ENCODE data around the gene POU5F2. TPM values are rescaled to one million over a fixed set of nuclear protein-coding genes. Genes with fewer than 3 reads are reported as not detected.

Gene POU5F2
- total RNA-seq (1 to 10 TPM in 1 of 2 donors, under 1 TPM in 1; 0.61 to 2.2 TPM), polyA plus RNA-seq (under 1 TPM in 1 of 2 donors, not detected in 1; 0.38 TPM)

DNA sequence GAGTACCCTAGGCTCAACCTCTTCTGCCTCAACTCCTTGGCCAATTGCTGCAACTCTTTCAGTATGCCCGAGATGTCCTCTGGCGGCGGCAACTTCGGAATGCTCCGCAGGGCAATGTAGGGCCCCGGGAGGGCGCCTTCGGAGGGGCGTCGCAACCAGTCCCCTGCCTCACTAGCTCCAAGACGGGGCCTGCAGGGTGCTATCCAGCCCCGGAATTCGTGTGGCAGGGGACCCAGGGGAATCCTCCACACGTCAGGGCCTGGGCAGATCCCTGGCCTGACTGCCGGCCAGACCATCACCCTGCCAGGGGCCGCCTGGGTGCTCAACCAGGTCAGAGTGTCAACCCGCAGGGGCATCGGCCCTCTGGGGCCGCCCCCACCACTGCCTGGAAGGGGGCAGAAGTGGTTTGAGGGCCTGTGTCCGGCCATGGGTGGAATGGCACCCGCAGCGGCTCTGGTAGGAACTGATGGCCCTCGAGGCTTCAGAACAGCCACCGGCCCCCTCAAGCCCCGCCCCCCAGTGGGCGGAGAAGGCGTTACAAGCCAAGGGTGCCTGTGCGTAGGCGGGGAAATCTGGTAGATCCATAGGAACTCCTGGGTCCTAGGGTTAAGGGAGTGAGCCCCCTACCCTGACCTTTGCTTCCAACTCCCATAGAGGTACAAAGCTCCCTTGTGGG, at the start of gene POU5F2:
Gene POU5F2 (minus strand): TSS at position 465 of the 676 bp plus-strand sequence. CDS start 37 bp downstream, at position 428.
- H3K36me3 ChIP-seq (ENCODE audit: control insufficient read depth in 4 of 4, insufficient read depth in 3 of 4, low read depth in 1 of 4, low read length in 3 of 4), result peaks cover 0 to 2% (median 0%) of the 10 kb centered on the region in 4 donors
- no peak within 1 kb of the TSS for H3K9ac ChIP-seq (ENCODE audit: low read depth in 1 of 2, low read length in 2 of 2)
- 97% methylated on average over 29 of the region's 29 CpGs for WGBS
- H3K27ac ChIP-seq (ENCODE audit: low read depth in 1 of 2, low read length in 2 of 2), result no peak within 1 kb of the TSS
- no peak within 1 kb of the TSS for H3K4me3 ChIP-seq (ENCODE audit: low read depth in 1 of 3, low read length in 3 of 3)
- no peak for DNase-seq (ENCODE audit: low spot score)
- H3K4me1 ChIP-seq (ENCODE audit: control insufficient read depth in 4 of 4, insufficient read depth in 4 of 4, low read length in 3 of 4), result no peaks in the 10 kb centered on the region
- TF ChIP-seq TAF1 (conservative IDR thresholded peaks at IDR 0.05) (no peak), YY1 (IDR thresholded peaks at IDR 0.05) (no peak), RAD21 (IDR thresholded peaks at IDR 0.05) (no peak), GABPA (IDR thresholded peaks at IDR 0.05 in 1 of 2, conservative IDR thresholded peaks at IDR 0.05 in 1 of 2) (no peak)
- TF ChIP-seq, protein P1, sequence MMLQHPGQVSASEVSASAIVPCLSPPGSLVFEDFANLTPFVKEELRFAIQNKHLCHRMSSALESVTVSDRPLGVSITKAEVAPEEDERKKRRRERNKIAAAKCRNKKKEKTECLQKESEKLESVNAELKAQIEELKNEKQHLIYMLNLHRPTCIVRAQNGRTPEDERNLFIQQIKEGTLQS (IDR thresholded peaks at IDR 0.05), result no peak
- H3K9me3 ChIP-seq (ENCODE audit: control insufficient read depth in 4 of 4, low read length in 3 of 4), result no peaks in the 10 kb centered on the region
- no peaks in the 10 kb centered on the region for H3K27me3 ChIP-seq (ENCODE audit: control insufficient read depth in 4 of 4, insufficient read depth in 4 of 4, low read length in 3 of 4)

GRCh38 chr5:93790401-93790800, 49.0 kb upstream of the POU5F2 start:
- no peaks in the 10 kb centered on the region for H3K27me3 ChIP-seq (ENCODE audit: control insufficient read depth in 4 of 4, insufficient read depth in 4 of 4, low read length in 3 of 4)
- 97% methylated on average over 3 of the region's 3 CpGs for WGBS
- DNase-seq (ENCODE audit: low spot score), result no peak

DNA sequence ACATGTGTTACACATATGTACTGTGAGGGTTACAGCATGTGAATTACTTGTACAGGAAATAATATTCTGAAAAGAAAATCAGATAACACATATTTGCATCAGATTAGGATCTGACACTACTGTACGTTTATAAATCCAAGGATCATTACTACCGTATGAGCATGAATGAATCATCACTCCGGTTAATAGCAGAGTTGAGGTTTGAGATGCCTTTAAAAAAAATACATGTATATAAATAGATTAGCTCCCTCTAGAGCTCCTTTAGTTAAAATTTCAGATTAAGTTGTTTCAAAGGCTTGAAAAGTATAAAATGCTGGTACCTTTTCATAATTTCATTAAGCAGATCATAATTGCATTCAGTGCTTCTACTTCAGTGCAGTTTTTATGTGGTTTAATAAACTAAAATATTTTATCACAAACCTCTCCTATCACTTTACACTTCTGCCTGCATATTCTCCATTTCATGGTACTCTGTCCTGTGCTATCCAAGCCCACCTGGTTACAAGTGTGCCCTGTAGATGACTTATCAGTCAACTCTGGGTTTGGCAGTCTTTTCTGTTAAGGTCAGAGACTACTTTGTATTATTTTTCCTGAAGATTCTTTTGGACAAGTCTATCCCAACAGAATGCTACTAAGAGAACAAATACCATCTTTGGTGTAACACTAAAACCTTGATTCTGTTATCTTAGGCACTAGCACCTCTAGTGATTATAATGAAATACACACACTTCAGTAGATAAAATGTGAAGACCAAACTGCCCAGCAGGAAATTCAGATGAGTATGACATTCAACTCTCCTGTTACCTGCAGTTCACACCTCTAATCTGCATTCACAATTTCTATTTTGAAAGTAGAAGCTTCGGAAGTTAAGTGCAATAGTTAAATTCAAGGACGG, 48.0 kb upstream of the POU5F2 start:
- Histone ChIP-seq H3K36me3 (ENCODE audit: control insufficient read depth in 4 of 4, insufficient read depth in 3 of 4, low read depth in 1 of 4, low read length in 3 of 4) (no peaks in the 10 kb centered on the region), H3K27me3 (ENCODE audit: control insufficient read depth in 4 of 4, insufficient read depth in 4 of 4, low read length in 3 of 4) (no peaks in the 10 kb centered on the region), H3K9me3 (ENCODE audit: control insufficient read depth in 4 of 4, low read length in 3 of 4) (no peaks in the 10 kb centered on the region), H3K4me1 (ENCODE audit: control insufficient read depth in 4 of 4, insufficient read depth in 4 of 4, low read length in 3 of 4) (no peaks in the 10 kb centered on the region), H3K9ac (ENCODE audit: low read depth in 1 of 2, low read length in 2 of 2) (no peak overlapping the region), H3K4me3 (ENCODE audit: low read depth in 1 of 3, low read length in 3 of 3) (no peak overlapping the region), H3K27ac (ENCODE audit: low read depth in 1 of 2, low read length in 2 of 2) (no peak overlapping the region)
- DNase-seq (ENCODE audit: low spot score), result no peak
- TF ChIP-seq SP1 (IDR thresholded peaks at IDR 0.05) (no peak), MAX (IDR thresholded peaks at IDR 0.05) (no peak), HNF4A (conservative IDR thresholded peaks at IDR 0.05) (no peak), JUND (IDR thresholded peaks at IDR 0.05) (no peak), RXRA (IDR thresholded peaks at IDR 0.05) (no peak), FOXA2 (IDR thresholded peaks at IDR 0.05) (no peak), RAD21 (IDR thresholded peaks at IDR 0.05) (no peak), FOXA1 (IDR thresholded peaks at IDR 0.05) (no peak), YY1 (IDR thresholded peaks at IDR 0.05) (no peak), REST (IDR thresholded peaks at IDR 0.05) (no peak), EGR1 (IDR thresholded peaks at IDR 0.05; ENCODE audit: low read depth in 2 of 2) (no peak), CTCF (IDR thresholded peaks at IDR 0.05; ENCODE audit: low read depth, low read length, missing input control) (no peak), HNF4G (IDR thresholded peaks at IDR 0.05) (no peak), TAF1 (conservative IDR thresholded peaks at IDR 0.05) (no peak), GABPA (IDR thresholded peaks at IDR 0.05 in 1 of 2, conservative IDR thresholded peaks at IDR 0.05 in 1 of 2) (no peak), NR2F2 (IDR thresholded peaks at IDR 0.05) (no peak)
- TF ChIP-seq, protein P1 (IDR thresholded peaks at IDR 0.05), result no peak
- WGBS, result 81% methylated on average over 5 of the region's 5 CpGs

More at GRCh38 chr5:93790401-93790800, 49.0 kb upstream of the POU5F2 start:
- no peak overlapping the region for H3K4me3 ChIP-seq (ENCODE audit: low read depth in 1 of 3, low read length in 3 of 3)
- no peak overlapping the region for H3K9ac ChIP-seq (ENCODE audit: low read depth in 1 of 2, low read length in 2 of 2)
- no peaks in the 10 kb centered on the region for H3K9me3 ChIP-seq (ENCODE audit: control insufficient read depth in 4 of 4, low read length in 3 of 4)
- H3K36me3 ChIP-seq (ENCODE audit: control insufficient read depth in 4 of 4, insufficient read depth in 3 of 4, low read depth in 1 of 4, low read length in 3 of 4), result peaks cover 0 to 3% (median 0%) of the 10 kb centered on the region in 4 donors
- no peak overlapping the region for H3K27ac ChIP-seq (ENCODE audit: low read depth in 1 of 2, low read length in 2 of 2)
- TF ChIP-seq NR2F2 (IDR thresholded peaks at IDR 0.05), result no peak
- TF ChIP-seq EGR1 (IDR thresholded peaks at IDR 0.05; ENCODE audit: low read depth in 2 of 2), result no peak
- no peaks in the 10 kb centered on the region for H3K4me1 ChIP-seq (ENCODE audit: control insufficient read depth in 4 of 4, insufficient read depth in 4 of 4, low read length in 3 of 4)

Data from liver (tissue), 9 donors.